ENCODE measurements around the gene IRX3.

Gene IRX3

GRCh38 chr16:54239456-54239855 lies 47.1 kb downstream of the IRX3 start:
- H3K9me3 ChIP-seq, result no peaks in the 10 kb centered on the region
- TF ChIP-seq CTCF (IDR thresholded peaks at IDR 0.05; ENCODE audit: low read depth, low read length), result no peak
- no peak overlapping the region for H3K4me3 ChIP-seq (ENCODE audit: low read depth, low read length)
- no peak for DNase-seq
- H3K4me1 ChIP-seq, result peaks cover 17% of the 10 kb centered on the region
- H3K27me3 ChIP-seq, result no peaks in the 10 kb centered on the region
- H3K36me3 ChIP-seq, result no peaks in the 10 kb centered on the region

GRCh38 chr16:54236773-54237172 lies 49.8 kb downstream of the IRX3 start:
- Histone ChIP-seq H3K9me3 (0 out of 2 replicates have a peak, but pooled peaks cover 2% of the 10 kb centered on the region), H3K4me1 (peaks cover 17% of the 10 kb centered on the region), H3K4me3 (ENCODE audit: low read depth, low read length) (no peak overlapping the region), H3K27me3 (no peaks in the 10 kb centered on the region), H3K36me3 (no peaks in the 10 kb centered on the region)
- TF ChIP-seq CTCF (IDR thresholded peaks at IDR 0.05; ENCODE audit: low read depth, low read length), result no peak
- DNase-seq, result no peak

- no peak for TF ChIP-seq CTCF (IDR thresholded peaks at IDR 0.05; ENCODE audit: low read depth, low read length)
- DNase-seq, result peak; percentile 23
- H3K36me3 ChIP-seq, result no peaks in the 10 kb centered on the region
- no peaks in the 10 kb centered on the region for H3K27me3 ChIP-seq
- no peak overlapping the region for H3K4me3 ChIP-seq (ENCODE audit: low read depth, low read length)
- no peaks in the 10 kb centered on the region for H3K4me1 ChIP-seq
- peaks cover 2% of the 10 kb centered on the region; the same call in 1 of the 2 replicates for H3K9me3 ChIP-seq
Observed at GRCh38 chr16:54233615-54234014, 53.0 kb downstream of the IRX3 start.
